GM23248 (cell line): ENCODE data around the gene SMYD1. TPM values are rescaled to one million over a fixed set of nuclear protein-coding genes. Genes with fewer than 3 reads are reported as not detected.

ENCODE experiments used
- DNase-seq: peaks from one replicate; pipeline ENCODE4 v3.0.0-alpha.2; 2015
- H2AFZ ChIP-seq: fragments of 200-600 bp; sonication (generic); 2 replicates; pipeline ENCODE4 v1.6.1; 2016; ENCODE audit warnings: antibody characterized with exemption
- H3F3A ChIP-seq: fragments of 200-600 bp; sonication (generic); 2 replicates; pipeline ENCODE4 v1.6.1; 2016; ENCODE audit warnings: mild to moderate bottlenecking, antibody characterized with exemption, mixed run types; ENCODE audit not compliant: insufficient read depth
- H3K27ac ChIP-seq: fragments of 200-600 bp; sonication (generic); 2 replicates; pipeline ENCODE4 v1.5.1; 2016; ENCODE audit warnings: mild to moderate bottlenecking
- H3K27me3 ChIP-seq: fragments of 200-600 bp; sonication (generic); replicated peaks from 2 replicates; pipeline ENCODE4 v1.6.1; 2016; ENCODE audit warnings: mild to moderate bottlenecking; ENCODE audit not compliant: insufficient read depth
- H3K36me3 ChIP-seq: fragments of 200-600 bp; sonication (generic); 2 replicates; pipeline ENCODE4 v1.6.1; 2016; ENCODE audit warnings: low read depth, mild to moderate bottlenecking
- H3K4me1 ChIP-seq: fragments of 200-600 bp; sonication (generic); 2 replicates; pipeline ENCODE4 v1.6.1; 2016; ENCODE audit warnings: mild to moderate bottlenecking; ENCODE audit not compliant: insufficient read depth
- H3K4me2 ChIP-seq: fragments of 200-600 bp; sonication (generic); one replicate; pipeline ENCODE4 v1.6.1; 2016; ENCODE audit warnings: mild to moderate bottlenecking; ENCODE audit not compliant: unreplicated experiment
- H3K4me3 ChIP-seq: fragments of 200-600 bp; sonication (generic); 2 replicates; pipeline ENCODE4 v1.5.1; 2016; ENCODE audit warnings: mild to moderate bottlenecking
- H3K79me2 ChIP-seq: fragments of 200-600 bp; sonication (generic); 2 replicates; pipeline ENCODE4 v1.6.1; 2016; ENCODE audit warnings: mild to moderate bottlenecking; ENCODE audit not compliant: insufficient read depth
- H3K9ac ChIP-seq: fragments of 200-600 bp; sonication (generic); 2 replicates; pipeline ENCODE4 v1.6.1; 2016; ENCODE audit warnings: mild to moderate bottlenecking
- H3K9me2 ChIP-seq: fragments of 200-600 bp; sonication (generic); 2 replicates; pipeline ENCODE4 v1.6.1; 2016; ENCODE audit warnings: mixed run types, mild to moderate bottlenecking, moderate library complexity; ENCODE audit not compliant: insufficient read depth
- H3K9me3 ChIP-seq: fragments of 200-600 bp; sonication (generic); one replicate; pipeline ENCODE4 v1.6.1; 2017; ENCODE audit warnings: low read depth
- H4K20me1 ChIP-seq: fragments of 200-600 bp; sonication (generic); 2 replicates; pipeline ENCODE4 v1.6.0; 2016; ENCODE audit not compliant: insufficient read depth
- EZH2 ChIP-seq: fragments of 200-600 bp; sonication (generic); IDR thresholded peaks from 2 replicates; pipeline ENCODE4 v1.6.1; 2018; ENCODE audit warnings: antibody characterized with exemption, mild to moderate bottlenecking; ENCODE audit not compliant: insufficient read depth, poor library complexity, severe bottlenecking
- EZH2phosphoT487 ChIP-seq: fragments of 200-600 bp; sonication (generic); IDR thresholded peaks from 2 replicates; pipeline ENCODE4 v1.6.1; 2018; ENCODE audit warnings: antibody characterized with exemption, moderate library complexity, mild to moderate bottlenecking, low read depth; ENCODE audit not compliant: insufficient read depth
- WGBS, 2 experiments: methylation state at CpG; one replicate each; pipeline ENCODE4 v1.1.6; 2015 to 2017; ENCODE audit warnings: low lambda C conversion rate in 2 of 2, low coverage in 1 of 2; ENCODE audit errors: missing lambda C conversion rate in 2 of 2; 5-methylcytosine and 5-hydroxymethylcytosine counted together
- in situ Hi-C: fragments of 300-500 bp; cut with MboI; formaldehyde crosslinking; loops from 2 replicates; pipeline ENCODE4 v1.15.0; 2020
- polyA plus RNA-seq: library from polyadenylated mRNA; unstranded; fragments of >200 nt; fragmentation: Nextera tagmentation; extraction: Ambion mirVana; gene quantifications from 2 replicates; pipeline ENCODE4 v1.2.1, GENCODE V29; 2016
- total RNA-seq: library from RNA; depleted of rRNA; stranded (reverse); fragments of >200 nt; shearing (Covaris generic); gene quantifications from 2 replicates; pipeline ENCODE4 v1.2.3, GENCODE V29; 2014

SMYD1 gene
- total and polyA plus RNA-seq, 2 experiments from 2014 or later: not detected

DNA sequence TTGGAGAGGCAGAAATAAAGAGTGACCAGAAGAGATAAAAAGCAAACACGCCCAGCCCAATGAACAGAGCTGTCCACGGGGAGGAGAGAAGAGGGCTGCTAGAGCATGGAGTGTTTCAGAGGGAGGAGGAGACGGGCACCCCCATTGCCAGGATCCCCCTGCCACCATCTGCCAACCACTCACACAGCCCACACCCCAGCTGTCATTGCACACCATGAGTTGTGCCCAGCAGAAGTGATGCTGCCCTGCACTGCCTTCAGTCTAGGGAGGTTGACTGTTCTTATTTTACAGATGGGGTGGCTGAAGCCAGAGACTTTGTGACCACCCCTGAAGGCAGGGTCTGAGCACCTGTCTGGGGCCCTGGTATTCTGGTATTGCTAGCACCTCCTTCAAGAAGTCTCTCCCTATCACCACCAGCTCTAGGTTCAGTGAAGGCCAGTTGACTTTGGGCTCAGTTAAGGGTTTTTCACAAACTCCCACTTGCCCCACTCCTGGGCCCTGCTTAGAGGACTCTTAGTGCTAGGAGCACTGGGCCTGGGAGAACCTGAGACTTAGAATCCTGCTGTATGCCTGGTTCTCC, 57.8 kb downstream of the SMYD1 start:
- Histone ChIP-seq H4K20me1 (no peaks in the 10 kb centered on the region), H3K27ac (no peak overlapping the region), H3K79me2 (no peaks in the 10 kb centered on the region), H3F3A (no peaks in the 10 kb centered on the region), H3K9ac (no peak overlapping the region), H3K27me3 (peaks cover 20% of the 10 kb centered on the region), H3K4me3 (no peak overlapping the region), H3K4me1 (no peaks in the 10 kb centered on the region), H3K9me3 (no peaks in the 10 kb centered on the region), H3K4me2 (no peak overlapping the region), H3K9me2 (no peaks in the 10 kb centered on the region), H2AFZ (no peak overlapping the region), H3K36me3 (no peaks in the 10 kb centered on the region)
- 9 to 18% methylated on average over 3 of the region's 3 CpGs for WGBS, 2 experiments
- in situ Hi-C loops: no loop called here
- no peak for DNase-seq
- TF ChIP-seq EZH2phosphoT487 (no peak), EZH2 (no peak)

DNA sequence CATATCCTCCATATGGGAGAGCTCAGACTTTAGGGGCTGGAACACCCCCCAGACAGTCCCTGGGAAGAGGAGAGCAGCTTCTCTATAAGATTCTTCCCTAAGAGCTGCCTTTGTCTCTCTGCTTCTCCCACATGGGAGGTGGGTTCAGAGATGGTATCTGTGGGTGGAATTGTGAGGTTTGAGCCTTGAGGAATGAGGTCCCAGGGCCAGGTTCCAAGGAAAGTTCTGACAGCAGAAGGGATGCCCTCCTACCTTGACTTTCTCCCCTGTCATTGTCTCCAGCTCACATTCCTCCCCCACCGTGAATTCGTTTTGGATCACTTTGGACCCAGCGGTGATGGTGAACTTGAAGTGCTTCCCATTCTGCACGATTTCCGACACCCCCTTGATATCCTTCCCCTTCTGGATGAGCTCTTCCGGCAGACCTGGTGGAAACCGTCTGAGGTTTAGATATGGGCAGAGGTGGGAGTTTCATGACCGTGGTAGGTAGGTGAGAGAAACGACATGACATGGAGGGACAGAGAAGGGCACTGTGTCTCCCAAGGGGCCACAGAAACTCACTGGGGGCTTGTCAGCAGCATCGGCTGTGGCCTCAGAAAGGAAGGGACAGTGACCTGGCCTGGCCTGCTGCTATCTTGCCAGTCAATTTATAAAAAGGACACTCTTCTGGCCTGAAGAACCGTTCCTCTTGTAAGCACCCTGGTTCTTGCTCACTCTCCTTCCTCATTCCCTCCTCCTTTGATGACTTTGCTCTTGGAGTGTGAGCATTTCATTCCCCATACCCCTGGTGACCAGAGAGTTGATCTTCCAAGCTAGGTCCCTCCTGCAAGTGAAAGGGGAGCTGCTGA, 58.5 kb downstream of the SMYD1 start:
- H3K27me3 ChIP-seq: peaks cover 16% of the 10 kb centered on the region; the same call in 1 of the 2 replicates
- in situ Hi-C loops: no loop called here
- TF ChIP-seq EZH2: no peak
- no peak for TF ChIP-seq EZH2phosphoT487
- H3K9me3 ChIP-seq: no peaks in the 10 kb centered on the region
- H4K20me1 ChIP-seq: no peaks in the 10 kb centered on the region
- 53 to 58% methylated on average over 11 of the region's 11 CpGs for WGBS, 2 experiments
- no peak overlapping the region for H3K27ac ChIP-seq
- no peak for DNase-seq
- no peak overlapping the region for H3K9ac ChIP-seq
- no peak overlapping the region for H3K4me2 ChIP-seq
- no peak overlapping the region for H2AFZ ChIP-seq
- H3K36me3 ChIP-seq: no peaks in the 10 kb centered on the region
- H3K4me3 ChIP-seq: no peak overlapping the region
- no peaks in the 10 kb centered on the region for H3K4me1 ChIP-seq
- H3F3A ChIP-seq: no peaks in the 10 kb centered on the region
- H3K79me2 ChIP-seq: no peaks in the 10 kb centered on the region
- H3K9me2 ChIP-seq: no peaks in the 10 kb centered on the region

DNA sequence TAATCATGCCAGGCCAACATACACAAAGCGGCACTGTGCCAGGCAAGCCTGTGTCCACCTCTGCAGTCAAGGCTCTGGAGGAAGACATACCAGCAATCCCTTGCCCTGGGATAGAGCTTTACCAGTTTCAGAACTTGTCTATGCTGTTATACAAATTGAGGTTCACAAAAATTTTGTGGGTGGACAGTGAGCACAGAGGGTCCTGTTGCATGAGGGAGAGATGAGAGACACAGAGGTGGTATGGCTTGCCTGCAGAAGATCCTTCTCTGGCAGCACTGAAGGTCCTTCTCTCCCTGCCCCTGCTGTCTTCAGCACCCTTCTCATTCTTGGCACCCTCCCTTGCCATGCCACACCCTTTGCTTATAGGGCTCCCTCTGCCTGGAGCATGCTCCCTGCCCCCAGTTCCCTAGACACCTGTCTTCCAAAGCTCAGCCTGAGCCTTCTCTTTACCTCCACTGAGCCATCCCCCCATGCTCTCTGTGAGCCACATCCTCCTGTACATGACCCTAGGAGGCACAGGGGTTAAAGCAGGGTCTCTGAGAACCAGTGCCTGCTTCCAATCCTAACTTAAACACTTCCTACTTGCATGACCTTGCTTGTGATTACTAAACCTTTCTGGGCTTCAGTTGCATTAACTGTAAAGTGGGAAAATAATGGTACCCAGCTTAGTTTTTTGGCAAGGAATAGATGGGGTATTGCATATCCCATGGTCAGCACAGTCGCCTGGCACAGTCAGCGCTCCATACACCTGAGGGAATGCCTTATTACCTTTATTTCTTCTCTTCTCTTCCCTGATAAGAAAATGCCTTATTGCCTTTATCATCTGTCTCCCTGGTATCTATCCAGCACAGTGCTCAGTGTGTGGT, 59.4 kb downstream of the SMYD1 start:
- Histone ChIP-seq H3K79me2 (no peaks in the 10 kb centered on the region), H3K36me3 (no peaks in the 10 kb centered on the region), H3K4me2 (no peak overlapping the region), H3K27ac (no peak overlapping the region), H3K4me1 (no peaks in the 10 kb centered on the region), H3K9me2 (no peaks in the 10 kb centered on the region), H3K9ac (no peak overlapping the region), H3K4me3 (no peak overlapping the region), H4K20me1 (no peaks in the 10 kb centered on the region), H2AFZ (no peak overlapping the region), H3K9me3 (no peaks in the 10 kb centered on the region), H3F3A (no peaks in the 10 kb centered on the region), H3K27me3 (peaks cover 16% of the 10 kb centered on the region; the same call in 1 of the 2 replicates)
- TF ChIP-seq EZH2phosphoT487: no peak
- TF ChIP-seq EZH2: no peak
- 51 to 62% methylated on average over 3 of the region's 3 CpGs for WGBS, 2 experiments
- in situ Hi-C loops: no loop called here
- no peak for DNase-seq

DNA sequence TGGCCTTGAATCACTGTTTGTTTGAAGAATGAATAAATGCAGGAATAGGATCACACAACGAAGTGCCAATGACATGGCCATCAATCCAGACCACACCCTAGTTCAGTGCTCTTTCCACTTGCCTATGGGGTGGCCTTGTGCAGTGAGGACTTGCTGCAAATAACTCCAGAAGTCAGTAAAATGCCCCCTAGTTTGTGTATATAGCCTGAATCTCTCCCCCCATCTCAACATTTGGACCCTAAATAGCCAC, 59.9 kb downstream of the SMYD1 start:
- Histone ChIP-seq H2AFZ (no peak overlapping the region), H3K9ac (no peak overlapping the region), H3K27ac (no peak overlapping the region), H3K27me3 (peaks cover 16% of the 10 kb centered on the region; the same call in 1 of the 2 replicates), H3K9me2 (no peaks in the 10 kb centered on the region), H3K36me3 (no peaks in the 10 kb centered on the region), H4K20me1 (no peaks in the 10 kb centered on the region), H3K4me3 (no peak overlapping the region), H3K9me3 (no peaks in the 10 kb centered on the region), H3K79me2 (no peaks in the 10 kb centered on the region), H3K4me1 (no peaks in the 10 kb centered on the region), H3K4me2 (no peak overlapping the region), H3F3A (no peaks in the 10 kb centered on the region)
- 14% methylated on average over 1 of the region's 1 CpG for WGBS, 2 experiments
- in situ Hi-C loops: no loop called here
- DNase-seq: no peak
- TF ChIP-seq EZH2 (no peak), EZH2phosphoT487 (no peak)
